Measurements from ENCODE around the gene ALG12. TPM values are rescaled to one million over a fixed set of nuclear protein-coding genes. Genes with fewer than 3 reads are reported as not detected.
A peak's percentile ranks its signal among the peaks of the same experiment; 100 is the strongest.

Gene ALG12
- total RNA-seq = 10 to 100 TPM; 19.5 to 21.9 TPM

DNA sequence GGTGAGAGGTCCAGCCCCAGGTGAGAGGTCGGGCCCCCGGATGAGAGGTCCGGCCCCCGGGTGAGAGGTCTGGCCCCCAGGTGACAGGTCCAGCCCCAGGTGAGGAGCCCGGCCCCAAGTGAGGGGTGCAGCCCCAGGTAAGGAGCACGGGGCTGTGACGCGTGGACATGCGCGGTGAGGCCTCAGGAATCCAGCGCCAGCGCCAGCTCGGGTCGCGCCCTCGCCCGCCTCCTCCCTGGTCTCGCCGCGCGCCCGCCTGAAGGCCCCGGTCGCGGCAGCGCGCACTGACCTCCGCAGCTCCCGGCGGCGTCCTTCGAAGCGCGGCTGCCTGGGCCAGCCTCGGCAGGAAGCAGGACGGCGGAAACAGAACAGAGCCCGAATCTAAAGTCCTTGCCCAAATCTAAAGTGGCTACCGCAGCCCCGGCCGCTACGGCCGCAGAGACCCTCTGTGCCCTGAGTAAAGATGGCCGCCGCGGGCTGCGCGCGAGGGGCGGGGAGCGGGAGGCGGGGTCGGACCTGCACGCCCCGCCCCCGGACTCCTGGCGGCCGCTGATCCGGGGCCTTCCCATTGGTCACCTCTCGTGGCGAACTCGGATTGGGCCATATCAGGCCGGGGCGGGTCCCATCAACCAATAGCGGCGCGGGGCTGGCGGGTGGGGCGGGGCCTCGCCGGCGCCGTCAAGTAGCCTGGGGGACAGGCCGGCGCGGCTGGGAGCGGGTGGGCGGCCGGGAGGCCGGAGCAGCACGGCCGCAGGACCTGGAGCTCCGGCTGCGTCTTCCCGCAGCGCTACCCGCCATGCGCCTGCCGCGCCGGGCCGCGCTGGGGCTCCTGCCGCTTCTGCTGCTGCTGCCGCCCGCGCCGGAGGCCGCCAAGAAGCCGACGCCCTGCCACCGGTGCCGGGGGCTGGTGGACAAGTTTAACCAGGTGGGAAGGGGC is at the start of gene ALG12, which contains the start of gene CRELD2:
ALG12 (minus strand) TSS at position 465 of the 937 bp plus-strand sequence. CDS start 4,673 bp downstream, outside the sequence.
CRELD2 (plus strand) TSS at position 661 of the 937 bp plus-strand sequence; CDS start at position 797, 136 bp downstream.
- peak within 1 kb of the TSS; percentile 79 for H3K27ac Mint-ChIP-seq
- H3K4me3 Mint-ChIP-seq = peak within 1 kb of the TSS; percentile 81
- no peaks in the 10 kb centered on the region for H3K9me3 Mint-ChIP-seq
- peak; percentile 98 for ATAC-seq (replicated peaks)
- H3K36me3 Mint-ChIP-seq (ENCODE audit: low read depth) = peaks cover 9% of the 10 kb centered on the region
- H3K27me3 Mint-ChIP-seq = no peaks in the 10 kb centered on the region
- peaks cover 5% of the 10 kb centered on the region for H3K4me1 Mint-ChIP-seq

DNA sequence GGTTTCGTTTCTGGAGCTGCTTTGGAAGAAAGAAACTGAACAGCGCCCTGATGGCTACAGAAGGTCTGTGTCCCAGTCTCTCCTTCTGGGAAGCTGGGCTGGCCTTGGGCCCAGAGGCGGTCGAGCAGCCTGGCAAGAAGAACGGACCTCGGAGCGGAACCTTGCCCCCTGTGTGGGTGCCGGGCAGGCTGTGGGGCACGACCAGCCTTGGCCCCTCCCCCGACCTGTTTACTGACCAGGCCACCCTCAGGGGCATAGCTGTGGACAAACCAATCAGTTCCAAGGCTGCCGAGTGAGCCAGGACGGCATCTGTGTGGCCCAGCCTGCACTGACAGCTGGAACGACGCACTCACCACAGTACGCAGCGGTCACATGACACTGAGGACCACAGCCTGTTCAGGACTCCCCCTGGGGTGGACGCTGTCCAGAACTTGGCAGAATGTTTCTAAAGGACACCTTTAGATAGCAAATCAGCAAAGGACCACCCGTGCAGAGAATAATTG is 49.5 kb upstream of the ALG12 start:
- no peaks in the 10 kb centered on the region for H3K9me3 Mint-ChIP-seq
- peaks cover 58% of the 10 kb centered on the region for H3K36me3 Mint-ChIP-seq (ENCODE audit: low read depth)
- ATAC-seq (replicated peaks) = no peak
- H3K4me3 Mint-ChIP-seq = peak overlapping the region; percentile 51
- no peaks in the 10 kb centered on the region for H3K27me3 Mint-ChIP-seq
- H3K27ac Mint-ChIP-seq = peak overlapping the region; percentile 82
- H3K4me1 Mint-ChIP-seq = peaks cover 5% of the 10 kb centered on the region

DNA sequence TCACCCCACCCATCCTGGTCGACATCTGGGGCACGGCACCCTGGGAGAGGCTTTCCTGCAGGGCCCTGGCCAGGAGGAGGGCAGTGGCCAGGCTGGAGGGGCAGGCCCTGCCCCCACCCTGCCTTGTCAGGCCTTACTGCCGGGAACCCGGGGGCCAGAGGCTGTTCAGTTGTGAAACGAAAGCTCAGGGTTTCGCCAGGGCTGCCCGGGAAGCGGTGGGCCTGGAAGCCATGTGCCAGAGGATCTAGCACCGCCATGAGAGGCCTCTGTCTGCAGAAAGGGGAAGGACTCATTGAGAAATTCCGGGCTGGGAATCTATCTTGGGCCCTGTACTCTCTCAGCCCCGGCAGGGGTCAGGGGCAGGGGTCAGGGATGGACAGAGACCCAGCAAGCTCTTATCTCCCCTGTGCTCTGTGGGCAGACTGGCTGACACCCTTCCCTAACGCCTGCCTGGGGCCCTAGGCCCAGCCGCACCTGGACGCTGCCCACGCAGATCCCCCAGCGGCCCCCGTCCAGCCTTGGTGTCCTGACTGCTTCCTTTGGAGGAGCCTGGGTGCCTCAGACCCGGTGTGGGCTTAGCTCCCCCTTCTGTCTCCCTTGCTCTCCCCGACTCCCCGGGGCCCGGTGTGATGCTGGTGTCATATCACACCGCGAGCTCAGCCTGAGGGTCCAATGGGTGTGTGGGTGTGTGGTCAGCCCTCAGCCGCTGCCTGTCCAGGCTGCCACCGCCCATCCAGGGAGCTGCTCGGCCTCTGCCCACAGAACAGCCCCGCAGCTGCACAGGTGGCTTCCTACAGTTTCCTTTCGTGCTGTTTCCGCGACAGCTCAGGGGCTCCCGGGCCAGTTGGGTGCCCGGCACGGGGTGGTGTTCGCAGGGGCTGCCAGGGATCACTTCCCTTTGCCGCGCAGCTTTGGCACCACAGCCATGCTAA is 48.8 kb upstream of the ALG12 start:
- H3K4me1 Mint-ChIP-seq = peaks cover 5% of the 10 kb centered on the region
- H3K27ac Mint-ChIP-seq = peak overlapping the region; percentile 82
- ATAC-seq (replicated peaks) = no peak
- no peaks in the 10 kb centered on the region for H3K9me3 Mint-ChIP-seq
- peaks cover 65% of the 10 kb centered on the region for H3K36me3 Mint-ChIP-seq (ENCODE audit: low read depth)
- peak overlapping the region; percentile 87 for H3K4me3 Mint-ChIP-seq
- no peaks in the 10 kb centered on the region for H3K27me3 Mint-ChIP-seq

DNA sequence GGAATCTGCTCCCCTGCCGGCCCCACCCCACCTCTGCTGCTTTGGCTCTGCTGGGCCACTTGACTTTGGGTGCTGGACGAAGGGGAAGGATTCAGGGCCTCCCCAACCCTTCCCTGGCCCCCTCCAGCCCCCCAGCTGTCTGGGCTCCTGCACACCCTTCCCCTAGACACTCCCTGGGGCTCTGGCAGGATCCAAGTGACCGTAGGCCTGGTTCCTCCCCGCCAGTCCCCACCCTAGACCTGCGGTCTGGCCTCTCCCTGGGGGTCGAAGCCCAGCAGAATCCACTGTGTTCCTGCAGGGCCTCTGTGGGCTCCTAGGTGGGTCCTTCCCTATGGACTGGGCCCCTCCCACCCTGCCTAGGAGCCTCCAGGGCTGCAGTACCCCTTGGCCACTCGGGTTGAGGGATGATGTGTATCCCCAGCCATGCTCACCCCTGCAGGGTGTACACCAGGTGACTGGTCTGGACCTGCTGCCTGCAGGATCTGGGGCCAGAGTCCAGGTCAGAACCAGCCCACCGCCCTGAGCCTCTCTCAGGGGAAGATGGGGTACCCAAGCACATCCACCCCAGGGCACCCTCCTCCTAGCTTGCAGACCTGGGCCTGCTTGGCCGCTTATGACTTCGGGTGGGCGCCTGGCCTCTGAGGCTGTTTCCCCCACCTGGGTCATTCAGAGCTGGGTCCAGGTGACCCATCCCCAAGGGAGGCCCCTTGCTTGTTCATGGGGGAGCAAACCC is 48.0 kb upstream of the ALG12 start:
- Mint-ChIP-seq H3K4me3 (peak overlapping the region; percentile 87), H3K27ac (peak overlapping the region; percentile 61), H3K4me1 (peaks cover 5% of the 10 kb centered on the region), H3K36me3 (ENCODE audit: low read depth) (peaks cover 73% of the 10 kb centered on the region), H3K9me3 (no peaks in the 10 kb centered on the region), H3K27me3 (no peaks in the 10 kb centered on the region)
- ATAC-seq (replicated peaks) = no peak

DNA sequence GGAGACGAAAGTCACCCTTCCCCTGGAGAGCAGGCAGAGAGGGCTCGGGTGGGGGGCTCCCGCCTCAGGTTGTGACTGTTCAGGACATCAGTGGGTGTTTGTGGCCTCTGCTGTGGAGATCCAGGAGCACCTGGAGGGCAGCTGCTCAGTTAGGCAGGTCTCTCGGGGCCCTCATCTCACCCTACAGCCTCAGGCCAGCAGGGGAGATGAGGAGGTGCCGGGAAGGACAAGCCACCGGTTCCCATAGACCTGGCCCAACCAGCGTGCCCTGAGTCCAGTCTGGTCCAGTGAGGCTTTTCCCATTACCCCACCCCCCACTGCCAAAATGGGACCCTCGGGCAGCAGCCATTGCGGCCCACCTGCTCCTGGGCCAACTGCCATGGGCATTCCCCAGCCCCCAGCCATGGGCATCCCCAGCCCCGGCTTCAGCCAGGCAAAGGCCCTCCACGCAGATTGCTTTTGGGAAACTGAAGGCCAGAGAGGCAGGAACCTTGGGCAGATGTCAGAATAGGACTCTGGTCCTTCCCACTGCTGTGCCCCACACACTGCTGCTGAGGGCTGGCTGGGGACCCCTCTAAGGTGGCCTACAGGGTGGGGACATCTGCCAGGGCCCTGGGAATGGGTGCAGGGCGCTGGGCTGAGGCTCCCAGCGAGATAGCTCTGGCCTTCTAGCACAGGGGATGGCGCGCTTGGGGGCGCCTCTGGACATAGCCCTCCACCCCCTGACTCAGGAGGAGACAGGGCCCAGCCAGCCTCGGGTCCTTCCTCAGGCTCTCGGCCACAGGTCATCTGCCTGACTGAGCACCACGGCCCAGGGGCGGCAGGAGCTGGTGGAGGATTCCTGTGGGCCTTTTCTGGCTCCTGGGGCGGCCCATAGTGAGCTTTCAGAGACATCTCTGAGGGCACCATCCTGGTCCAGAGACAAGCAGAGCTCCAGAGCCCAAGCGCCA is 47.1 kb upstream of the ALG12 start:
- peak overlapping the region; percentile 93 for H3K27ac Mint-ChIP-seq
- H3K4me3 Mint-ChIP-seq = peak overlapping the region; percentile 87
- no peaks in the 10 kb centered on the region for H3K9me3 Mint-ChIP-seq
- H3K27me3 Mint-ChIP-seq = no peaks in the 10 kb centered on the region
- ATAC-seq (replicated peaks) = no peak
- peaks cover 66% of the 10 kb centered on the region for H3K36me3 Mint-ChIP-seq (ENCODE audit: low read depth)
- H3K4me1 Mint-ChIP-seq = peaks cover under 1% of the 10 kb centered on the region

DNA sequence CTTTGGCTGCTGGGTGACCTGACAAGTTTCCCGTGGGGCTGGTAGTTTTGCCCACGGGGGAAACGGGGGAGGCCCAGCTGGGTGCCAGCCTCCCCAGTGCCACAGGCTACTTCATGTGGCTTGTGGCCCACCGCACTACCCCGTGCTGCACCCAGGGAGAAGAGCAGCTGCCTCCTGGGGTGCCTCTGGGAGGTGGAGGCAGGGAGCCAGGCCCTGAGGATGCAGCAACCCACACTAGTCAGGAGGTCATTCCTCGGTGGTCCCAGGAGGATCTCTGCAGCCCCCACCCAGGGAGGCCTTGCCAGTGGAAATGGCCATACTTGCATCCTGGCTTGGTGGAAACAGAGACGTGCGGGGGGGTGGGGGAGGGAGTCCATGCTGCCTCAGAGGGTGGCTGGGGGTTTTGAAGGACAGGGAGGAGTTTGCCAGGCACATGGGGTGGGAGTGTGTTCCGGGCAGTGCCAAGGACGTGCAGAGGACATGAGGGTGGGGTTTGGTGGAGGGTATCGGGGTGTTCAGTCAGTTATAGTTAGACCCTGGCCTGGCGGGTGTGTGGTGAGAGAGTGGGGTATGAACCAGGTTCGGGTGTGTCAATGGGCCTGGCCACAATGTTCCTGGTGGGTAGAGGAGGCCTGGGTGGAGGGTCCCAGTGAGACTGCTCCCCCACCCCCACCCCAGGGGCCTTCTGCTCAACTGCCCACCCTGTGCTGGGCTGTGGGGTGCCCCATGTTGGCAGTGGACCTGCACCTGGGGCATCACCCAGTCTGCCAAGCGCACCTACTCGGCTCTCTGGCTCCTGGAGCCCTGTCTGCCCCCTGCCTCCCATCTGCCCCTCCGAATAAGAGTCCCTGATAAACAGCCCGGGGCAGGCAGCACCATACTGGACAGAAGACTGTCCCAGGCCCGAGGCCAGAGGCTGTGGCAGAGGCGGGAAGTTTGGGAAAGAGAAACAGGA is 46.2 kb upstream of the ALG12 start:
- Mint-ChIP-seq H3K36me3 (ENCODE audit: low read depth) (peaks cover 66% of the 10 kb centered on the region), H3K4me3 (peak overlapping the region; percentile 87), H3K4me1 (no peaks in the 10 kb centered on the region), H3K27me3 (no peaks in the 10 kb centered on the region), H3K9me3 (no peaks in the 10 kb centered on the region), H3K27ac (peak overlapping the region; percentile 93)
- ATAC-seq (replicated peaks) = no peak

DNA sequence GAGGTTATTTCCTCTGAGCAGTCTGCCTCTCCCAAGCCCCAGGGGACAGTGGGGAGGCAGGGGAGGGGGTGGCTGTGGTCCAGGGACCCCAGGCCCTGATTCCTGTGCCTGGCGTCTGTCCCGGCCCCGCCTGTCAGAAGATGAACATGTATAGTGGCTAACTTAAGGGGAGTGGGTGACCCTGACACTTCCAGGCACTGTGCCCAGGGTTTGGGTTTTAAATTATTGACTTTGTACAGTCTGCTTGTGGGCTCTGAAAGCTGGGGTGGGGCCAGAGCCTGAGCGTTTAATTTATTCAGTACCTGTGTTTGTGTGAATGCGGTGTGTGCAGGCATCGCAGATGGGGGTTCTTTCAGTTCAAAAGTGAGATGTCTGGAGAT is 45.4 kb upstream of the ALG12 start:
- H3K27ac Mint-ChIP-seq = peak overlapping the region; percentile 93
- peak overlapping the region; percentile 87 for H3K4me3 Mint-ChIP-seq
- no peaks in the 10 kb centered on the region for H3K27me3 Mint-ChIP-seq
- no peaks in the 10 kb centered on the region for H3K9me3 Mint-ChIP-seq
- ATAC-seq (replicated peaks) = no peak
- peaks cover 66% of the 10 kb centered on the region for H3K36me3 Mint-ChIP-seq (ENCODE audit: low read depth)
- H3K4me1 Mint-ChIP-seq = no peaks in the 10 kb centered on the region

DNA sequence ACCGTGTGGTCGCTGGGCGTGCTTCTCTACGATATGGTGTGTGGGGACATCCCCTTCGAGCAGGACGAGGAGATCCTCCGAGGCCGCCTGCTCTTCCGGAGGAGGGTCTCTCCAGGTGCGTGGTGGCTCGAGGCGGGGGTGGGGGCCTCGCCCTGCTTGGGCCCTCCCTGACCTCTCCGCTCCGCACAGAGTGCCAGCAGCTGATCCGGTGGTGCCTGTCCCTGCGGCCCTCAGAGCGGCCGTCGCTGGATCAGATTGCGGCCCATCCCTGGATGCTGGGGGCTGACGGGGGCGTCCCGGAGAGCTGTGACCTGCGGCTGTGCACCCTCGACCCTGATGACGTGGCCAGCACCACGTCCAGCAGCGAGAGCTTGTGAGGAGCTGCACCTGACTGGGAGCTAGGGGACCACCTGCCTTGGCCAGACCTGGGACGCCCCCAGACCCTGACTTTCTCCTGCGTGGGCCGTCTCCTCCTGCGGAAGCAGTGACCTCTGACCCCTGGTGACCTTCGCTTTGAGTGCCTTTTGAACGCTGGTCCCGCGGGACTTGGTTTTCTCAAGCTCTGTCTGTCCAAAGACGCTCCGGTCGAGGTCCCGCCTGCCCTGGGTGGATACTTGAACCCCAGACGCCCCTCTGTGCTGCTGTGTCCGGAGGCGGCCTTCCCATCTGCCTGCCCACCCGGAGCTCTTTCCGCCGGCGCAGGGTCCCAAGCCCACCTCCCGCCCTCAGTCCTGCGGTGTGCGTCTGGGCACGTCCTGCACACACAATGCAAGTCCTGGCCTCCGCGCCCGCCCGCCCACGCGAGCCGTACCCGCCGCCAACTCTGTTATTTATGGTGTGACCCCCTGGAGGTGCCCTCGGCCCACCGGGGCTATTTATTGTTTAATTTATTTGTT is 44.8 kb upstream of the ALG12 start:
- Mint-ChIP-seq H3K27me3 (no peaks in the 10 kb centered on the region), H3K27ac (peak overlapping the region; percentile 93), H3K4me1 (no peaks in the 10 kb centered on the region), H3K36me3 (ENCODE audit: low read depth) (peaks cover 64% of the 10 kb centered on the region), H3K4me3 (peak overlapping the region; percentile 87), H3K9me3 (no peaks in the 10 kb centered on the region)
- peak; percentile 13 for ATAC-seq (replicated peaks)

DNA sequence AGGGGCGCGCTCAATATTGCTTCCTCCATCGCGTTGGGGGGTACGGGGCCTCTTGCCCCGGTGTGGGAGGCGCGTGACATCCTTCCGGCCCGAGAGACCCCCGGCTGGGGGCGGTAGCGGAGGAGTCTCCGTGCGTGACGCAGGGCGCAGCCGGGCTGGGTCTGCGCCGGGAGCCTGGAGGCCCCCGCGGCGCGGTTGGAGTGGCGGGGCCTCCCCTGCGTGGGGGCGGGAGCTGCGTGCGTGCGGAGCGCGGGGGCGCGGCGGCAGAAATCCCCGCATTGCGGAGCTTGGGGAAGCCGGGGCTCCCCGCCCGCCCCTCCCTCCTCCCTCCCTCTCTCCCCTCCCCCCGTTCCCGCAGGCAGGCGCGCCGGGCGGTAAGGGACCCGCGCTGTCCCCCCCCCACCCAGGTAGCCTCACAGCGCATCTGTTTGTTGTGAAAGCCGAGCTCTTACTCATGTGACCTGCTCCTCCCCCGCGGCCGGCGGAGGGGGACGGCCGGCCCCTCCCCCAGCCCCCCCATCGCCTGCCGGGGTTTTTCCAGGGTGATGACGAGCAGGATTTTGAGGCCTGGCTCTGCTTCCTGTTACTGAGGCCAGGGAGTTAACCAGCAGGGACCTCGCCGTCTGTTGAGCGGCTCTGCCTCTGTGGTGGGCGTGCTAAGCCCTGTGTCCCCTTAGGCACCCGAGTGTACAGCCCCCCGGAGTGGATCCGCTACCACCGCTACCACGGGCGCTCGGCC is 43.9 kb upstream of the ALG12 start:
- peak overlapping the region; percentile 93 for H3K27ac Mint-ChIP-seq
- peak overlapping the region; percentile 87 for H3K4me3 Mint-ChIP-seq
- H3K4me1 Mint-ChIP-seq = no peaks in the 10 kb centered on the region
- ATAC-seq (replicated peaks) = peak; percentile 49
- H3K9me3 Mint-ChIP-seq = no peaks in the 10 kb centered on the region
- peaks cover 56% of the 10 kb centered on the region for H3K36me3 Mint-ChIP-seq (ENCODE audit: low read depth)
- no peaks in the 10 kb centered on the region for H3K27me3 Mint-ChIP-seq

DNA sequence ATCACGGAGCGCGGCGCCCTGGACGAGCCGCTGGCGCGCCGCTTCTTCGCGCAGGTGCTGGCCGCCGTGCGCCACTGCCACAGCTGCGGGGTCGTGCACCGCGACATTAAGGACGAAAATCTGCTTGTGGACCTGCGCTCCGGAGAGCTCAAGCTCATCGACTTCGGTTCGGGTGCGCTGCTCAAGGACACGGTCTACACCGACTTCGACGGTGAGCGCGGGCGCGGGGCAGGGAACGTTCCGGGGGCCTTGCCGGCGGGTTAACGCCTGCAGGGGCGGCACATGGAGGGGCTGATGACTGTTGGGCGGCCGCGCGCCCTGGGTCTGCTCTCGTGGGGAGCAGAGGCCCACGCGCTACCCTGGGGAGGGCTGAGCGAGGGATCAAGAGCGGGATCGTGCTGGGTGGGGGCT is 43.4 kb upstream of the ALG12 start:
- H3K27ac Mint-ChIP-seq = peak overlapping the region; percentile 88
- peak; percentile 2 for ATAC-seq (replicated peaks)
- H3K9me3 Mint-ChIP-seq = no peaks in the 10 kb centered on the region
- H3K27me3 Mint-ChIP-seq = no peaks in the 10 kb centered on the region
- H3K4me3 Mint-ChIP-seq = peak overlapping the region; percentile 87
- H3K4me1 Mint-ChIP-seq = no peaks in the 10 kb centered on the region
- H3K36me3 Mint-ChIP-seq (ENCODE audit: low read depth) = peaks cover 54% of the 10 kb centered on the region

Measured in activated T-helper 17 cell treated with anti-CD3 and anti-CD28 coated beads, Interleukin-2, amount 50 U/mL, for 72 hours (primary cell).